Brain microvascular endothelial cell (primary cell): ENCODE data around the gene PCDHB12.
"Not testable (repeated sequence)": the region's sequence is repeated elsewhere in the genome, so short reads cannot be mapped to it uniquely, and the experiment has no call there.

Source experiments
- DNase-seq: peaks from one replicate; pipeline ENCODE4 v3.0.0-alpha.2; 2020
- H3K27ac ChIP-seq: fragments of 250-450 bp; sonication (Bioruptor Pico); 2 replicates; pipeline ENCODE4 v1.5.1; 2020; ENCODE audit warnings: mild to moderate bottlenecking, moderate library complexity
- H3K27me3 ChIP-seq: fragments of 250-450 bp; sonication (Bioruptor Pico); replicated peaks from 2 replicates; pipeline ENCODE4 v1.5.1; 2020; ENCODE audit warnings: mild to moderate bottlenecking
- H3K36me3 ChIP-seq: fragments of 250-450 bp; sonication (Bioruptor Pico); replicated peaks from 2 replicates; pipeline ENCODE4 v1.5.1; 2020; ENCODE audit warnings: mild to moderate bottlenecking
- H3K4me3 ChIP-seq: 2 replicates; pipeline ENCODE4 v1.5.1; 2011; ENCODE audit warnings: low read depth, mild to moderate bottlenecking, control low read depth, low read length, moderate library complexity
- in situ Hi-C: cut with HindIII; loops from 2 replicates; pipeline ENCODE4 v1.10.0; 2017; ENCODE audit warnings: low sequenced_read_pairs, low pct_ligation_motif_present
- TF ChIP-seq, protein P1 (sequence below): IDR thresholded peaks from 2 replicates; pipeline ENCODE4 v1.5.1; 2011; ENCODE audit warnings: low read depth, mild to moderate bottlenecking, moderate library complexity, low read length, control low read depth, inconsistent platforms; ENCODE audit errors: missing control alignments

Gene PCDHB12

DNA sequence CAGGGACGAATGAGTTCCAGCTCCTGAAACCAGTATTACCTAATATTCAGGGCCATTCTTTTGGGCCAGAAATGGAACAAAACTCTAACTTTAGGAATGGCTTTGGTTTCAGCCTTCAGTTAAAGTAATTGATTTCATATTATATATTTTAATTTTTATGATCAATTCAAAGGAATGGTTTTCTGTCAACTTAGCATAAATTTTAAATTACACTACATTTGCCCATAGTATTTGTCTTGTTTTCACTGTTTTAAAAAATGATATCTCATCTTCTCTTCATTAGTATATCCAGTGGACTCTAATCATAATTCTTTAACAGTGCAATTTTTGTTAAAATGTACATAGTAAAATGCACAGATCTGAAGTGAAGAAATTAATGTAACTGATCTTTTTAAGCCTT lies 28.2 kb upstream of the PCDHB12 start:
- TF ChIP-seq, protein P1, sequence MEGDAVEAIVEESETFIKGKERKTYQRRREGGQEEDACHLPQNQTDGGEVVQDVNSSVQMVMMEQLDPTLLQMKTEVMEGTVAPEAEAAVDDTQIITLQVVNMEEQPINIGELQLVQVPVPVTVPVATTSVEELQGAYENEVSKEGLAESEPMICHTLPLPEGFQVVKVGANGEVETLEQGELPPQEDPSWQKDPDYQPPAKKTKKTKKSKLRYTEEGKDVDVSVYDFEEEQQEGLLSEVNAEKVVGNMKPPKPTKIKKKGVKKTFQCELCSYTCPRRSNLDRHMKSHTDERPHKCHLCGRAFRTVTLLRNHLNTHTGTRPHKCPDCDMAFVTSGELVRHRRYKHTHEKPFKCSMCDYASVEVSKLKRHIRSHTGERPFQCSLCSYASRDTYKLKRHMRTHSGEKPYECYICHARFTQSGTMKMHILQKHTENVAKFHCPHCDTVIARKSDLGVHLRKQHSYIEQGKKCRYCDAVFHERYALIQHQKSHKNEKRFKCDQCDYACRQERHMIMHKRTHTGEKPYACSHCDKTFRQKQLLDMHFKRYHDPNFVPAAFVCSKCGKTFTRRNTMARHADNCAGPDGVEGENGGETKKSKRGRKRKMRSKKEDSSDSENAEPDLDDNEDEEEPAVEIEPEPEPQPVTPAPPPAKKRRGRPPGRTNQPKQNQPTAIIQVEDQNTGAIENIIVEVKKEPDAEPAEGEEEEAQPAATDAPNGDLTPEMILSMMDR = no peak
- in situ Hi-C loops = no loop called here
- DNase-seq = no peak

DNA sequence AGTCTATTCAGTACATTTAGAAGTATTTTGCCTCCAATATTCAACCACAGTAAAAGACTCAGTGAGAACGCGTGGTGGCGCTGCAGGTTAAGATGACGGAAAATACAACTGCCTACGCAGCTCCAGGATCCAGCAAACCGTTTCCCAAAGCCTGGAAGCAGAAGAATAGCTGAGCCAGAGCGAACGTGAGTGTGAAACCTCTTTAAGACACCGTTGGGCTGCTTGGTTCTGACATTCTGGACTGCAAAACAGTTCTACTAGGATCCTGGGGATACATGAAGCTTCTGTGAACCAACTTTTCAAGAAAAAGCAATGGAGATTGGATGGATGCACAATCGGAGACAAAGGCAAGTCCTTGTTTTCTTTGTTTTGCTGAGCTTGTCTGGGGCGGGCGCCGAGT lies 26.3 kb upstream of the PCDHB12 start, which contains the start of gene PCDHB16:
Gene PCDHB16 (plus strand): TSS at position 140 of the 400 bp plus-strand sequence. CDS start 173 bp downstream, at position 313.
- TF ChIP-seq, protein P1 = no peak
- in situ Hi-C loops = no loop called here
- no peaks in the 10 kb centered on the region for H3K27me3 ChIP-seq
- H3K36me3 ChIP-seq = no peaks in the 10 kb centered on the region
- no peak within 1 kb of the TSS for H3K4me3 ChIP-seq
- no peak within 1 kb of the TSS for H3K27ac ChIP-seq
- no peak for DNase-seq

More for the DNA sequence above, 28.2 kb upstream of the PCDHB12 start:
- no peaks in the 10 kb centered on the region for H3K36me3 ChIP-seq
- no peaks in the 10 kb centered on the region for H3K27me3 ChIP-seq
- H3K4me3 ChIP-seq = no peak overlapping the region
- H3K27ac ChIP-seq = no peak overlapping the region

DNA sequence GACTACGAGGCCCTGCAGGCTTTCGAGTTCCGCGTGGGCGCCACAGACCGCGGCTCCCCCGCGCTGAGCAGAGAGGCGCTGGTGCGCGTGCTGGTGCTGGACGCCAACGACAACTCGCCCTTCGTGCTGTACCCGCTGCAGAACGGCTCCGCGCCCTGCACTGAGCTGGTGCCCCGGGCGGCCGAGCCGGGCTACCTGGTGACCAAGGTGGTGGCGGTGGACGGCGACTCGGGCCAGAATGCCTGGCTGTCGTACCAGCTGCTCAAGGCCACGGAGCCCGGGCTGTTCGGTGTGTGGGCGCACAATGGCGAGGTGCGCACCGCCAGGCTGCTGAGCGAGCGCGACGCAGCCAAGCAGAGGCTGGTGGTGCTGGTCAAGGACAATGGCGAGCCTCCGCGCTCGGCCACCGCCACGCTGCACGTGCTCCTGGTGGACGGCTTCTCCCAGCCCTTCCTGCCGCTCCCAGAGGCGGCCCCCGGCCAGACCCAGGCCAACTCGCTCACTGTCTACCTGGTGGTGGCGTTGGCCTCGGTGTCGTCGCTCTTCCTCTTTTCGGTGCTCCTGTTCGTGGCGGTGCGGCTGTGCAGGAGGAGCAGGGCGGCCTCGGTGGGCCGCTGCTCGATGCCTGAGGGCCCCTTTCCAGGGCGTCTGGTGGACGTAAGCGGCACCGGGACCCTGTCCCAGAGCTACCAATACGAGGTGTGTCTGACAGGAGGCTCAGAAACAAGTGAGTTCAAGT lies 24.2 kb upstream of the PCDHB12 start:
- H3K36me3 ChIP-seq, in situ Hi-C loops, H3K27me3 ChIP-seq, H3K27ac ChIP-seq, DNase-seq, H3K4me3 ChIP-seq: not testable (repeated sequence)

DNA sequence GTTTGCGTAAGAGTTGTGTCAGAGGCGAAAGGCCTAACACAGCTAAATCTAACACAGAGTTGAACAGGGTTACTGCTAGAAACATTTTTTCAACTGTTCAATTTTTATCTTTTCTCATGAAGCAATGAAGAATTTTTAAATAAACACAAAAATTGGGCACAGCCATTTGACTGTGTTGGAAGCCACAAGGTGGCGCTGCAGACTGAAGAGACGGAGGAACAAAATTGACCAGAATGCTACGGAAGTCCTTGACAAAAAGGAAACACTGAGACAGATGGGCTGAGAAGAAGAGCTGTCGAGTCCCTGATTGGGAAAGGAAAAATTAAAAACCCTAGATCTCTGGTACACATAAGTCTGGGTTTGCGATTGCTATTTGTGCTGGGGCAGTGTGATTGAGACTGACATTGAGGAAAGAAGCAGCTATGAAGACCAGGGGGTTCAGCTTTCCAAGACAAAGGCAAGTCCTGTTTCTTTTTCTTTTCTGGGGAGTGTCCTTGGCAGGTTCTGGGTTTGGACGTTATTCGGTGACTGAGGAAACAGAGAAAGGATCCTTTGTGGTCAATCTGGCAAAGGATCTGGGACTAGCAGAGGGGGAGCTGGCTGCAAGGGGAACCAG lies 21.5 kb upstream of the PCDHB12 start, which contains the start of gene PCDHB9:
Gene PCDHB9 (plus strand): TSS at position 265 of the 616 bp plus-strand sequence. CDS start 158 bp downstream, at position 423.
- H3K36me3 ChIP-seq = no peaks in the 10 kb centered on the region
- H3K27ac ChIP-seq = no peak within 1 kb of the TSS
- no peak within 1 kb of the TSS for H3K4me3 ChIP-seq
- no peaks in the 10 kb centered on the region for H3K27me3 ChIP-seq
- in situ Hi-C loops = no loop called here
- no peak for DNase-seq
- TF ChIP-seq, protein P1 = peak; percentile 44

DNA sequence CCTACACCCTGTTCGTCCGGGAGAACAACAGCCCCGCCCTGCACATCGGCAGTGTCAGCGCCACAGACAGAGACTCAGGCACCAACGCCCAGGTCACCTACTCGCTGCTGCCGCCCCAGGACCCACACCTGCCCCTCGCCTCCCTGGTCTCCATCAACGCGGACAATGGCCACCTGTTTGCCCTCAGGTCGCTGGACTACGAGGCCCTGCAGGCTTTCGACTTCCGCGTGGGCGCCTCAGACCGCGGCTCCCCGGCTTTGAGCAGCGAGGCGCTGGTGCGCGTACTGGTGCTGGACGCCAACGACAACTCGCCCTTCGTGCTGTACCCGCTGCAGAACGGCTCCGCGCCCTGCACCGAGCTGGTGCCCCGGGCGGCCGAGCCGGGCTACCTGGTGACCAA lies 19.8 kb upstream of the PCDHB12 start:
- H3K27ac ChIP-seq, DNase-seq, H3K27me3 ChIP-seq, H3K4me3 ChIP-seq, H3K36me3 ChIP-seq, in situ Hi-C loops: not testable (repeated sequence)

DNA sequence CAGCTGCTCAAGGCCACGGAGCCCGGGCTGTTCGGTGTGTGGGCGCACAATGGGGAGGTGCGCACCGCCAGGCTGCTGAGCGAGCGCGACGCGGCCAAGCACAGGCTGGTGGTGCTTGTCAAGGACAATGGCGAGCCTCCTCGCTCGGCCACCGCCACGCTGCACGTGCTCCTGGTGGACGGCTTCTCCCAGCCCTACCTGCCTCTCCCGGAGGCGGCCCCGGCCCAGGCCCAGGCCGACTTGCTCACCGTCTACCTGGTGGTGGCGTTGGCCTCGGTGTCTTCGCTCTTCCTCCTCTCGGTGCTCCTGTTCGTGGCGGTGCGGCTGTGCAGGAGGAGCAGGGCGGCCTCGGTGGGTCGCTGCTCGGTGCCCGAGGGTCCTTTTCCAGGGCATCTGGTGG lies 19.4 kb upstream of the PCDHB12 start:
- H3K4me3 ChIP-seq, DNase-seq, H3K36me3 ChIP-seq, H3K27me3 ChIP-seq, H3K27ac ChIP-seq, in situ Hi-C loops: not testable (repeated sequence)

DNA sequence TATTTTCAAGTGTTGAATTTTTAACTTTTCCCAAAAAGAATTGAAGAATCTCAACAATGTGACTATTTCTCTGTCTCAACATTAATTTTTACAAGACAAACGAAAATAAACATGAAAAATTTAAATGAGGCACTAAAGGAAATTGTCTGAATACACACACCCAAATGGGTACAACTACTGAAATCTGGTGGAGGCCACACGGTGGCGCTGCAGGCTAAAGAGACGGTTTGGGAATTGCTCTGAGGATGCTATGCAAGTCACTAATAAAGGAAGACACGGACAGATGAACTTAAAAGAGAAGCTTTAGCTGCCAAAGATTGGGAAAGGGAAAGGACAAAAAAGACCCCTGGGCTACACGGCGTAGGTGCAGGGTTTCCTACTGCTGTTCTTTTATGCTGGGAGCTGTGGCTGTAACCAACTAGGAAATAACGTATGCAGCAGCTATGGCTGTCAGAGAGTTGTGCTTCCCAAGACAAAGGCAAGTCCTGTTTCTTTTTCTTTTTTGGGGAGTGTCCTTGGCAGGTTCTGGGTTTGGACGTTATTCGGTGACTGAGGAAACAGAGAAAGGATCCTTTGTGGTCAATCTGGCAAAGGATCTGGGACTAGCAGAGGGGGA lies 16.3 kb upstream of the PCDHB12 start, which contains the start of gene PCDHB10:
Gene PCDHB10 (plus strand): TSS at position 244 of the 616 bp plus-strand sequence. CDS start 200 bp downstream, at position 444.
- in situ Hi-C loops = no loop called here
- Histone ChIP-seq H3K27me3 (no peaks in the 10 kb centered on the region), H3K27ac (no peak within 1 kb of the TSS), H3K36me3 (no peaks in the 10 kb centered on the region), H3K4me3 (no peak within 1 kb of the TSS)
- DNase-seq = no peak
- TF ChIP-seq, protein P1 = peak; percentile 45

DNA sequence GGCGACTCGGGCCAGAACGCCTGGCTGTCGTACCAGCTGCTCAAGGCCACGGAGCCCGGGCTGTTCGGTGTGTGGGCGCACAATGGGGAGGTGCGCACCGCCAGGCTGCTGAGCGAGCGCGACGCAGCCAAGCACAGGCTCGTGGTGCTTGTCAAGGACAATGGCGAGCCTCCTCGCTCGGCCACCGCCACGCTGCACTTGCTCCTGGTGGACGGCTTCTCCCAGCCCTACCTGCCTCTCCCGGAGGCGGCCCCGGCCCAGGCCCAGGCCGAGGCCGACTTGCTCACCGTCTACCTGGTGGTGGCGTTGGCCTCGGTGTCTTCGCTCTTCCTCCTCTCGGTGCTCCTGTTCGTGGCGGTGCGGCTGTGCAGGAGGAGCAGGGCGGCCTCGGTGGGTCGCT lies 14.2 kb upstream of the PCDHB12 start:
- H3K4me3 ChIP-seq, in situ Hi-C loops, DNase-seq, H3K27ac ChIP-seq, H3K36me3 ChIP-seq, H3K27me3 ChIP-seq: not testable (repeated sequence)
